Gastroesophageal sphincter (tissue), 4 donors: ENCODE results near the gene SEMA5B. TPM values are rescaled to one million over a fixed set of nuclear protein-coding genes. Genes with fewer than 3 reads are reported as not detected.

Experiments
- ATAC-seq: fragments of 150-250 bp; one replicate; pipeline ENCODE4 v1.9.1; 2016; ENCODE audit warnings: mild to moderate bottlenecking, moderate library complexity
- H3K27ac ChIP-seq, 4 donors: fragments of 200-600 bp; sonication (generic) in 3 of 4; 1 replicate in 3 of 4; 2 replicates in 1 of 4; pipeline ENCODE4 v1.5.1; 2016 to 2019
- H3K27me3 ChIP-seq: fragments of 200-600 bp; sonication (generic); one replicate; pipeline ENCODE4 v1.5.1; 2019
- H3K36me3 ChIP-seq, 2 donors: fragments of 200-600 bp; sonication (generic); one replicate each; pipeline ENCODE4 v1.5.1; 2019; ENCODE audit warnings: control low read depth in 1 of 2
- H3K4me1 ChIP-seq, 3 donors: fragments of 200-600 bp; sonication (generic); 1 replicate in 2 of 3; 2 replicates in 1 of 3; pipeline ENCODE4 v1.5.1; 2016 to 2019; ENCODE audit warnings: control low read depth in 2 of 3
- H3K4me3 ChIP-seq, 2 donors: fragments of 200-600 bp; sonication (generic); one replicate each; pipeline ENCODE4 v1.5.1; 2019; ENCODE audit warnings: mild to moderate bottlenecking in 1 of 2, moderate library complexity in 1 of 2
- H3K9me3 ChIP-seq, 3 donors: fragments of 200-600 bp; sonication (generic); one replicate each; pipeline ENCODE4 v1.5.1; 2017 to 2019; ENCODE audit warnings: control low read depth in 2 of 3
- CTCF ChIP-seq, 4 experiments: fragments of 200-600 bp in 2 of 4; fragments of 450-650 bp in 2 of 4; sonication (generic) in 1 of 4; IDR thresholded peaks; one replicate each; pipeline ENCODE4 v1.5.1; 2017 to 2019; ENCODE audit warnings: antibody characterized with exemption in 4 of 4, mild to moderate bottlenecking in 2 of 4, moderate library complexity in 2 of 4
- EP300 ChIP-seq: sonication (generic); formaldehyde crosslinking; IDR thresholded peaks from one replicate; pipeline ENCODE4 v1.6.1; 2017; ENCODE audit warnings: antibody characterized with exemption, mild to moderate bottlenecking
- POLR2A ChIP-seq, 2 donors: fragments of 450-650 bp; IDR thresholded peaks; one replicate each; pipeline ENCODE4 v1.6.1; 2017; ENCODE audit warnings: antibody characterized with exemption in 2 of 2, mild to moderate bottlenecking in 2 of 2, moderate library complexity in 1 of 2
- POLR2AphosphoS5 ChIP-seq: sonication (generic); formaldehyde crosslinking; IDR thresholded peaks from one replicate; pipeline ENCODE4 v1.6.1; 2017; ENCODE audit warnings: antibody characterized with exemption
- WGBS, 2 donors: methylation state at CpG; one replicate each; pipeline ENCODE4 v1.1.5; 2018; ENCODE audit warnings: low coverage in 1 of 2; 5-methylcytosine and 5-hydroxymethylcytosine counted together
- total RNA-seq, 4 donors: library from RNA; depleted of rRNA; stranded (reverse); fragments of >200 nt; gene quantifications; one replicate each; pipeline ENCODE4 v1.1.0, GENCODE V29; 2016

Gene SEMA5B
- total RNA-seq, 4 donors from 2014 or later: 0.31 to 0.69 (median 0.32) TPM; not detected in 1

- H3K36me3 ChIP-seq: no peaks in the 10 kb centered on the region
- WGBS, 2 donors: 93 to 95% methylated on average over 4 of the region's 4 CpGs
- no peak overlapping the region for H3K27ac ChIP-seq
- no peaks in the 10 kb centered on the region for H3K9me3 ChIP-seq
- no peak for TF ChIP-seq CTCF (IDR thresholded peaks at IDR 0.05)
- TF ChIP-seq EP300: no peak
- no peak for TF ChIP-seq POLR2AphosphoS5
- ATAC-seq: no peak
- H3K27me3 ChIP-seq: no peaks in the 10 kb centered on the region
- peaks cover 0 to 27% (median 8%) of the 10 kb centered on the region in 3 donors for H3K4me1 ChIP-seq
- no peak overlapping the region for H3K4me3 ChIP-seq
Measured at GRCh38 chr3:122960652-122961051, 66.9 kb downstream of the SEMA5B start.

GRCh38 chr3:122959339-122959738 lies 68.2 kb downstream of the SEMA5B start:
- Histone ChIP-seq H3K27me3 (no peaks in the 10 kb centered on the region), H3K27ac (no peak overlapping the region), H3K9me3 (no peaks in the 10 kb centered on the region), H3K4me3 (no peak overlapping the region), H3K4me1 (peaks cover 0 to 27% (median 8%) of the 10 kb centered on the region in 3 donors), H3K36me3 (no peaks in the 10 kb centered on the region)
- TF ChIP-seq POLR2AphosphoS5 (no peak), CTCF (IDR thresholded peaks at IDR 0.05) (no peak), EP300 (no peak), POLR2A (IDR thresholded peaks at IDR 0.05) (no peak)
- 80% methylated on average over 3 to 4 of the region's 5 CpGs for WGBS, 2 donors
- ATAC-seq: no peak

- H3K27ac ChIP-seq: peak overlapping the region in 2 of 4 donors; percentile 37 to 43
- no peaks in the 10 kb centered on the region for H3K9me3 ChIP-seq
- TF ChIP-seq EP300 (no peak), POLR2A (IDR thresholded peaks at IDR 0.05) (no peak), POLR2AphosphoS5 (no peak), CTCF (IDR thresholded peaks at IDR 0.05) (no peak)
- 41 to 50% methylated on average over 4 of the region's 7 CpGs for WGBS, 2 donors
- no peak overlapping the region for H3K4me3 ChIP-seq
- no peaks in the 10 kb centered on the region for H3K36me3 ChIP-seq
- H3K4me1 ChIP-seq: peaks cover 0 to 27% (median 8%) of the 10 kb centered on the region in 3 donors
- no peak for ATAC-seq
- no peaks in the 10 kb centered on the region for H3K27me3 ChIP-seq
Measured at GRCh38 chr3:122957707-122958689, 69.6 kb downstream of the SEMA5B start.

- no peaks in the 10 kb centered on the region for H3K36me3 ChIP-seq
- no peaks in the 10 kb centered on the region for H3K9me3 ChIP-seq
- H3K27me3 ChIP-seq: no peaks in the 10 kb centered on the region
- ATAC-seq: peak; percentile 46
- H3K4me3 ChIP-seq: no peak overlapping the region
- H3K27ac ChIP-seq: peak overlapping the region in 2 of 4 donors; percentile 37 to 43
- H3K4me1 ChIP-seq: peaks cover 0 to 27% (median 12%) of the 10 kb centered on the region in 3 donors
- WGBS, 2 donors: 43 to 75% methylated on average over 1 to 2 of the region's 15 CpGs
- TF ChIP-seq CTCF (IDR thresholded peaks at IDR 0.05) (no peak), POLR2A (IDR thresholded peaks at IDR 0.05) (no peak), EP300 (no peak), POLR2AphosphoS5 (no peak)
Measured at GRCh38 chr3:122956693-122957455, 70.7 kb downstream of the SEMA5B start.
